ENCODE measurements around the gene BCAM.

The BCAM gene, protein sequence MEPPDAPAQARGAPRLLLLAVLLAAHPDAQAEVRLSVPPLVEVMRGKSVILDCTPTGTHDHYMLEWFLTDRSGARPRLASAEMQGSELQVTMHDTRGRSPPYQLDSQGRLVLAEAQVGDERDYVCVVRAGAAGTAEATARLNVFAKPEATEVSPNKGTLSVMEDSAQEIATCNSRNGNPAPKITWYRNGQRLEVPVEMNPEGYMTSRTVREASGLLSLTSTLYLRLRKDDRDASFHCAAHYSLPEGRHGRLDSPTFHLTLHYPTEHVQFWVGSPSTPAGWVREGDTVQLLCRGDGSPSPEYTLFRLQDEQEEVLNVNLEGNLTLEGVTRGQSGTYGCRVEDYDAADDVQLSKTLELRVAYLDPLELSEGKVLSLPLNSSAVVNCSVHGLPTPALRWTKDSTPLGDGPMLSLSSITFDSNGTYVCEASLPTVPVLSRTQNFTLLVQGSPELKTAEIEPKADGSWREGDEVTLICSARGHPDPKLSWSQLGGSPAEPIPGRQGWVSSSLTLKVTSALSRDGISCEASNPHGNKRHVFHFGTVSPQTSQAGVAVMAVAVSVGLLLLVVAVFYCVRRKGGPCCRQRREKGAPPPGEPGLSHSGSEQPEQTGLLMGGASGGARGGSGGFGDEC

GRCh38 chr19:44808463-44809371 lies at the start of gene BCAM:
BCAM (plus strand) TSS chr19:44809103; CDS start chr19:44809125, 22 bp downstream.
- DNase-seq (ENCODE audit: low spot score): peak; percentile 79
- ChIA-PET CTCF (interaction anchor here (1.0 to 2.3 kb wide), 2 partner anchors 12 to 36 kb away, joined by 4 to 7 read pairs; no protein-coding TSS in a partner anchor), POLR2A (ENCODE audit: low non-redundant PET) (interaction anchor here (0.7 kb wide), 1 partner anchor 37 kb away, joined by 3 read pairs; the partner anchor contains the start of gene NECTIN2)
- no peak for TF ChIP-seq CTCF (conservative IDR thresholded peaks at IDR 0.05; ENCODE audit: low read depth)
- peak within 1 kb of the TSS; percentile 95 for H3K27ac ChIP-seq

GRCh38 chr19:44762038-44762437 lies 46.9 kb upstream of the BCAM start:
- peak overlapping the region; percentile 71 for H3K27ac ChIP-seq
- ChIA-PET CTCF (interaction anchor here (0.6 kb wide), 1 partner anchor 46 kb away, joined by 5 read pairs; no protein-coding TSS in a partner anchor), POLR2A (ENCODE audit: low non-redundant PET) (no interaction called here)
- no peak for DNase-seq (ENCODE audit: low spot score)
- no peak for TF ChIP-seq CTCF (conservative IDR thresholded peaks at IDR 0.05; ENCODE audit: low read depth)

DNA sequence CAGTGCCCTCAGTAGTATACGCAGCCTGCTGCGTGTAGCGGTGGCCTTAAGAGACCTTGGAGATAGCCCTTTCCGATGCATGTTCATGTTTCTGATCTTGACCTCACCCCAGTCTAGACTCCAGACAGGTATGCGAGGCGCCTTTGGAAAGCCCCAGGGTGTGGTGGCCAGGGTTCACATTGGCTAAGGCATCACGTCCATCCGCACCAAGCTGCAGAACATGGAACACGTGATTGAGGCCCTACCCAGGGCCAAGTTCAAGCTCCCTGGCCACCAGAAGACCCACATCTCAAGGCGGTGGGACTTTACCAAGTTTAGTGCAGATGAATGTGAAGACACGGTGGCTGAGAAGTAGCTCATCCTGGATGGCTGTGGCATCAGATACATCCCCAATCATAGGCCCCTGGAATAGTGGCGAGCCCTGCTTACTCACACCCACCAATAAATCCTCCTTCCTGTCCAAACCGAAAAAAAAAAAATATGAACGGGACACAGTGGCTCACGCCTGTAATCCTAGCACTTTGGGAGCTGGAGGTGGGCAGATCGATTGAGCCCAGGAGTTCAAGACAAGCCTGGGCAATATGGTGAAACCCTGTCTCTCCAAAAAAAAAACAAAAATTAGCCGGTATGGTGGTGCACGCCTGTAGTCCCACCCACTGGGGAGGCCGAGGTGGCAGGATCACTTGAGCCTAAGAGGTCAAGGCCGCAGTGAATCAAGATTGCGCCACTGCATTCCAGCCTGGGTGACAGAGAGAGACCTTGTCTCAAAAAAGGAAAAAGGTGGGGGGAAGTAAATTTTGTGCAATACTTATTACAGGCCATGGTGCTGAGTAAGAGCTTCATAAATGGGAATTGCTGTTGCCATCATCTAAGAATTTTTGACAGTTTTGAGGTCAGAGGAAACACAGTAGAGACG lies 43.6 kb upstream of the BCAM start:
- TF ChIP-seq CTCF (conservative IDR thresholded peaks at IDR 0.05; ENCODE audit: low read depth): no peak
- ChIA-PET POLR2A (ENCODE audit: low non-redundant PET) (no interaction called here), CTCF (interaction anchor here (0.7 to 9.2 kb wide), 3 partner anchors 15 to 76 kb away, joined by 3 to 106 read pairs (median 3); no protein-coding TSS in a partner anchor)
- peak overlapping the region; percentile 71 for H3K27ac ChIP-seq
- no peak for DNase-seq (ENCODE audit: low spot score)

DNA sequence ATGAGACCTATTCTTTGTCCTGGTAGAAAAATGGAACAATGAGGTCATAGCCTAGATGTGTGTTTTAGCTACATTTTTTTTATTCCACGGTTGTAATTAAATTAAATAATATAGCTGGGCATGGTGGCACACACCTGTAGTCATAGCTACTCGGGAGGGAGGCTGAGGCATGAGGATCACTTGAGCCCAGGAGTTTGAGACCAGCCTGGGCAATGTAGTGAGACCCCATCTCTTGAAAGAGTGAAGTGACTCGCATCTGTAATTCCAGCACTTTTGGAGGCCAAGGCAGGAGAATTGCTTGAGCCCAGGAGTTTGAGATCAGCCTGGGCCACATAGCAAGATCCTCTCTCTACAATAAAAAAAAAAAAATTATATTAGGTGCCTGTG lies 43.0 kb upstream of the BCAM start:
- ChIA-PET CTCF (interaction anchor here (0.6 to 9.2 kb wide), 3 partner anchors 43 to 96 kb away, joined by 3 to 106 read pairs (median 3); no protein-coding TSS in a partner anchor), POLR2A (ENCODE audit: low non-redundant PET) (no interaction called here)
- no peak for TF ChIP-seq CTCF (conservative IDR thresholded peaks at IDR 0.05; ENCODE audit: low read depth)
- DNase-seq (ENCODE audit: low spot score): no peak
- H3K27ac ChIP-seq: peak overlapping the region; percentile 71

DNA sequence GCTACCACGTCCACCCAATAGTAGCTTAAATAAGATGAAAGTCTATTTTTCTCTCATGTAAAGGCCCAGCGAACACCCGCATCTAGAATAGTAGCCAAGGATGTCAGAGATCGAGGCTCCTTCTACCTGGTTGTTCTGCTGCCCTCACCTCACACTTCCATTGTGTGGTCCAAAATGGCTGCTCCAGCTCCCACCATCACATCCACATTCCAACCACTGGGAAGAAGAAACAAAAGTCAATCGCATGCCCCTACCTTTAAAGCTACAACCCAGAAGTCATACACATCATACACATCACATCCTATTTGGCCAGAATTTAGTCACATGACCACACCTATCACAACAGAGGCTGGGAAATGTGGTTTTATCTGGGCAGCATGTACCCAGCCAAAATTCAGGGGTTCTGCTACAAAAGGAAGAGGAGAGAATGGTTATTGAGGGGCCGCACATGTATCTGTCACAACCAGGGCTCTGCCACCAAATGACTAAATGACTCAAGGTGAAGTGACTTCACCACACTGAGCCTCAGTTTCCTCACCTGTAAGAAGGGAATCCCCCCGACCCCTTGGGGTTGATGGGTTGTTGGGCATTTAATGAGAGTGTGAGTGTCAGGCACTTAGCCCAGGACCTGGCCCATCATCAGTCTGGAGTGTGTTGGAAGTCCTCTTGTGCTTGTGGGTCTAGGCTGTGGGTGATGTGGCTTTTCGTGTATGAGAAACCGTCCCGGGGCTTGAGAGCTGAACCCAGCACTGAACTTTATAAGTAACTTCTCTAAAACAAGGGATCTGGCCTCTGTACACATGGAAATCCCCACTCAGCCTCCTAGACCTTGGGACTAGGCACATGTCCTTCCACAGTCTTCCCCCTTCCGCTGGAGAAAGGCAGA lies 41.4 kb upstream of the BCAM start:
- TF ChIP-seq CTCF (conservative IDR thresholded peaks at IDR 0.05; ENCODE audit: low read depth): no peak
- ChIA-PET CTCF (interaction anchor here (0.8 to 9.2 kb wide), 2 partner anchors 45 to 78 kb away, joined by 4 to 106 read pairs; no protein-coding TSS in a partner anchor), POLR2A (ENCODE audit: low non-redundant PET) (no interaction called here)
- DNase-seq (ENCODE audit: low spot score): no peak
- peak overlapping the region; percentile 32; the same call in 1 of the 2 replicates for H3K27ac ChIP-seq
